Measurements from ENCODE around the gene FCSK. TPM values are rescaled to one million over a fixed set of nuclear protein-coding genes. Genes with fewer than 3 reads are reported as not detected.

Gene FCSK
- total and polyA plus RNA-seq, 2 donors: 7.7 to 15.7 TPM

GRCh38 chr16:70429888-70430666, 24.3 kb upstream of the FCSK start:
- H3K9me3 ChIP-seq (ENCODE audit: control insufficient read depth in 2 of 2, insufficient read depth in 1 of 2, low read length in 1 of 2): no peaks in the 10 kb centered on the region
- H3K36me3 ChIP-seq (ENCODE audit: control insufficient read depth in 2 of 2, insufficient read depth in 2 of 2, low read length in 1 of 2): peaks cover 8 to 14% of the 10 kb centered on the region in 2 donors
- H3K4me1 ChIP-seq (ENCODE audit: control insufficient read depth in 2 of 2, insufficient read depth in 2 of 2, low read length in 2 of 2): peaks cover 41 to 66% of the 10 kb centered on the region in 2 donors
- no peak overlapping the region for H3K4me3 ChIP-seq (ENCODE audit: low read length in 2 of 2)
- no peaks in the 10 kb centered on the region for H3K27me3 ChIP-seq (ENCODE audit: control insufficient read depth in 2 of 2, insufficient read depth in 1 of 2, low read length in 1 of 2)
- peak overlapping the region; percentile 90 to 92 for H3K27ac ChIP-seq (ENCODE audit: low read depth in 1 of 2, low read length in 1 of 2)
- no peak for DNase-seq (ENCODE audit: low read depth in 6 of 9, low spot score in 9 of 9)
- 92% methylated on average over 5 of the region's 5 CpGs for WGBS

- Histone ChIP-seq H3K9me3 (ENCODE audit: control insufficient read depth in 2 of 2, insufficient read depth in 1 of 2, low read length in 1 of 2) (no peaks in the 10 kb centered on the region), H3K27me3 (ENCODE audit: control insufficient read depth in 2 of 2, insufficient read depth in 1 of 2, low read length in 1 of 2) (no peaks in the 10 kb centered on the region), H3K36me3 (ENCODE audit: control insufficient read depth in 2 of 2, insufficient read depth in 2 of 2, low read length in 1 of 2) (peaks cover 6 to 11% of the 10 kb centered on the region in 2 donors), H3K4me1 (ENCODE audit: control insufficient read depth in 2 of 2, insufficient read depth in 2 of 2, low read length in 2 of 2) (peaks cover 41 to 67% of the 10 kb centered on the region in 2 donors), H3K27ac (ENCODE audit: low read depth in 1 of 2, low read length in 1 of 2) (peak overlapping the region; percentile 92), H3K4me3 (ENCODE audit: low read length in 2 of 2) (no peak overlapping the region)
- DNase-seq (ENCODE audit: low read depth in 6 of 9, low spot score in 9 of 9): peak in 3 of 9 donors; percentile 67 to 83 (median 69)
- WGBS: 39% methylated on average over 11 of the region's 11 CpGs
These were observed 23.5 kb upstream of the FCSK start for GRCh38 chr16:70430667-70431536.

DNA sequence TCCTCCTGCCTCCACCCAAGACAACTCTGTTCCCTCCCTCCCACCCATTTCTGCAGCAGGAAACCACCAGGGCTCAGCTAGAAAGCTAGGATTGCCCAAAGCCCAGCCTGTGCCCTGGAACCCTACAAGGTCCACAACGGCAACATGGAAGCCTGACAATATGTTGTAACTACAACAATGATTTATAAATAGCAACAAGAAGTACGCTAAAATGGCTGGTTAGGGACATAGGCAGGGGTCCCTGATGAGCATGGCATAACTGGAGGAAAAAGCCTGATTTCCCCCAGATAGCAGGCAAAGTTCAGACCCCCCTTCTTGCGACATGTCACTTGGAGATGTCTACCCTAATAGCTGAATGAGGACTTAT, 22.1 kb upstream of the FCSK start:
- H3K4me1 ChIP-seq (ENCODE audit: control insufficient read depth in 2 of 2, insufficient read depth in 2 of 2, low read length in 2 of 2): peaks cover 48 to 74% of the 10 kb centered on the region in 2 donors
- no peak overlapping the region for H3K4me3 ChIP-seq (ENCODE audit: low read length in 2 of 2)

GRCh38 chr16:70432723-70433457, 21.5 kb upstream of the FCSK start:
- no peak for DNase-seq (ENCODE audit: low read depth in 6 of 9, low spot score in 9 of 9)
- peaks cover 48 to 74% of the 10 kb centered on the region in 2 donors for H3K4me1 ChIP-seq (ENCODE audit: control insufficient read depth in 2 of 2, insufficient read depth in 2 of 2, low read length in 2 of 2)

More for the DNA sequence above, 22.1 kb upstream of the FCSK start:
- Histone ChIP-seq H3K27me3 (ENCODE audit: control insufficient read depth in 2 of 2, insufficient read depth in 1 of 2, low read length in 1 of 2) (no peaks in the 10 kb centered on the region), H3K9me3 (ENCODE audit: control insufficient read depth in 2 of 2, insufficient read depth in 1 of 2, low read length in 1 of 2) (no peaks in the 10 kb centered on the region), H3K27ac (ENCODE audit: low read depth in 1 of 2, low read length in 1 of 2) (peak overlapping the region in 1 of 2 donors; percentile 41), H3K36me3 (ENCODE audit: control insufficient read depth in 2 of 2, insufficient read depth in 2 of 2, low read length in 1 of 2) (peaks cover 6 to 11% of the 10 kb centered on the region in 2 donors)
- 69% methylated on average over 3 of the region's 3 CpGs for WGBS
- no peak for DNase-seq (ENCODE audit: low read depth in 6 of 9, low spot score in 9 of 9)

GRCh38 chr16:70433458-70434103, 20.8 kb upstream of the FCSK start:
- H3K4me3 ChIP-seq (ENCODE audit: low read length in 2 of 2): no peak overlapping the region
- peaks cover 6 to 11% of the 10 kb centered on the region in 2 donors for H3K36me3 ChIP-seq (ENCODE audit: control insufficient read depth in 2 of 2, insufficient read depth in 2 of 2, low read length in 1 of 2)
- no peak for DNase-seq (ENCODE audit: low read depth in 6 of 9, low spot score in 9 of 9)
- H3K9me3 ChIP-seq (ENCODE audit: control insufficient read depth in 2 of 2, insufficient read depth in 1 of 2, low read length in 1 of 2): no peaks in the 10 kb centered on the region
- H3K27me3 ChIP-seq (ENCODE audit: control insufficient read depth in 2 of 2, insufficient read depth in 1 of 2, low read length in 1 of 2): no peaks in the 10 kb centered on the region
- WGBS: 81% methylated on average over 5 of the region's 5 CpGs
- H3K4me1 ChIP-seq (ENCODE audit: control insufficient read depth in 2 of 2, insufficient read depth in 2 of 2, low read length in 2 of 2): peaks cover 41 to 73% of the 10 kb centered on the region in 2 donors
- H3K27ac ChIP-seq (ENCODE audit: low read depth in 1 of 2, low read length in 1 of 2): peak overlapping the region in 1 of 2 donors; percentile 41

More at GRCh38 chr16:70432723-70433457, 21.5 kb upstream of the FCSK start:
- Histone ChIP-seq H3K36me3 (ENCODE audit: control insufficient read depth in 2 of 2, insufficient read depth in 2 of 2, low read length in 1 of 2) (peaks cover 6 to 11% of the 10 kb centered on the region in 2 donors), H3K9me3 (ENCODE audit: control insufficient read depth in 2 of 2, insufficient read depth in 1 of 2, low read length in 1 of 2) (no peaks in the 10 kb centered on the region), H3K27ac (ENCODE audit: low read depth in 1 of 2, low read length in 1 of 2) (peak overlapping the region in 1 of 2 donors; percentile 41), H3K4me3 (ENCODE audit: low read length in 2 of 2) (no peak overlapping the region), H3K27me3 (ENCODE audit: control insufficient read depth in 2 of 2, insufficient read depth in 1 of 2, low read length in 1 of 2) (no peaks in the 10 kb centered on the region)
- WGBS: 67% methylated on average over 12 of the region's 12 CpGs

DNA sequence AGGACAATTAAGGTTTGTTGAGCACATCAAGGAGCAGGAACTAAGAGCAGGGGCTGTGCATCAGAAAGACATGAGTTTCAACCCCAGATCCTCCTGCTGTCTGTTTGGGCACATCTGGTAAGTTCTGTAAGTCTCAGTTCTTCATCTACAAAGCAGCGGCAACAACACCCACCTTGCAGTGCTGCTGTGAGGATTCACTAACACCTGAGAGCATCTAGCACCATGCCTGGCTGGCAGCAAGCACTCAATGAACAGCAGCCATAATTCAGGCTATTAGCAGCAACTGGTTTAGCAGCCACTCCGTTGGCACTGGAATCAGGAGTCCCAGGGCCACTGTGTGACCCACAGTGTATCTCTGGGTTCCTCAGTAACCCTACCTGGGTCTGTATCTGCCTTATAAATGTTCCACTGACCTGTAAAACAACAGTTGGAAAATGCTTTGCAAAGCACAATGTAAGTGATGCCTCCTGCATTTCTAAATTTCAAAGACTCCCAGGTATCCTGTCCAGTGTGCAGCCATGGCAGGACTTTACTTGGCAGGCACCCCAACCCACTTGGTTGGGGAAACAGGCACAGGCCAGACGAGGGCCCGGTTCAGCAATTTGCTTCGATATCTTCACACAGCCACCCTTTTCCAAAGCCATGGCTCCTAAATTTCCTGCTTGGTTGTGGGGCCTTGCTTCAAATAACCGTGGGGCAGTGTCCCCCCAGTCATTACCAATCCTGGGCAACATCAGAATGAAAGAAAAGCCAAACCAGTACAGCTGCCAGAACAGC, 19.7 kb upstream of the FCSK start:
- peaks cover 38 to 70% of the 10 kb centered on the region in 2 donors for H3K4me1 ChIP-seq (ENCODE audit: control insufficient read depth in 2 of 2, insufficient read depth in 2 of 2, low read length in 2 of 2)
- WGBS: 93% methylated on average over 6 of the region's 6 CpGs
- H3K27ac ChIP-seq (ENCODE audit: low read depth in 1 of 2, low read length in 1 of 2): peak overlapping the region; percentile 15 to 71

DNA sequence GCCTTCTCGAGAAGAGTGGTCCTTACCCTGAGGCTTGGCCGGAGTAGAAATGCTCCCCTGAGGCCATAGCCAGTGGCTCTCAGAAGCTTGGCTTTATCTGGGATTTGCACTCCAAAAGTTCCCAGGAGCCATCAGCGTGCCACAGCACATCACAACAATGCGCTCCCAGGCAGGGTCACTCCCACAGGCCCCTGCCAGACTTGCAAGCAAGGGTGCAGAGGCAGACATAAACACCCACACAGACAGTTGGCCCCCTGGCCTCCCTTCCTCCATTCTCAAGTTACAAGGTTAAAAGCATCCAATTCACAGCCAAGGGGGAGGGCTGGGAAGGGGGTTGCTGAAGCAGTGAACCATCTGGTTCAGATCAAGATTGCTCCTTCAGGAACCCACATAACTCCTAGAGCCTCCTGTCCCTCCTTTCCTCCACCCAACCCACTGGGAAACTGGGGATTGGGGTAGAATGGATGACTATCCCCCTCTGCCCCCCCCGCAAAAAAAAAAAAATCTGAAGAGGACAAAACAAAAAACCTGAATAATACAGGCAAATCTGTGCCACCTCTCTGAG, 17.3 kb upstream of the FCSK start:
- DNase-seq (ENCODE audit: low read depth in 6 of 9, low spot score in 9 of 9): peak in 1 of 9 donors; percentile 48
- H3K36me3 ChIP-seq (ENCODE audit: control insufficient read depth in 2 of 2, insufficient read depth in 2 of 2, low read length in 1 of 2): peaks cover 5 to 6% of the 10 kb centered on the region in 2 donors
- H3K4me1 ChIP-seq (ENCODE audit: control insufficient read depth in 2 of 2, insufficient read depth in 2 of 2, low read length in 2 of 2): peaks cover 26 to 56% of the 10 kb centered on the region in 2 donors
- peak overlapping the region; percentile 69 to 92 for H3K4me3 ChIP-seq (ENCODE audit: low read length in 2 of 2)
- WGBS: 79% methylated on average over 5 of the region's 5 CpGs
- peak overlapping the region in 1 of 2 donors; percentile 18 for H3K27ac ChIP-seq (ENCODE audit: low read depth in 1 of 2, low read length in 1 of 2)
- no peaks in the 10 kb centered on the region for H3K27me3 ChIP-seq (ENCODE audit: control insufficient read depth in 2 of 2, insufficient read depth in 1 of 2, low read length in 1 of 2)
- no peaks in the 10 kb centered on the region for H3K9me3 ChIP-seq (ENCODE audit: control insufficient read depth in 2 of 2, insufficient read depth in 1 of 2, low read length in 1 of 2)

More for the DNA sequence above, 19.7 kb upstream of the FCSK start:
- H3K27me3 ChIP-seq (ENCODE audit: control insufficient read depth in 2 of 2, insufficient read depth in 1 of 2, low read length in 1 of 2): no peaks in the 10 kb centered on the region
- DNase-seq (ENCODE audit: low read depth in 6 of 9, low spot score in 9 of 9): peak in 1 of 9 donors; percentile 61
- H3K9me3 ChIP-seq (ENCODE audit: control insufficient read depth in 2 of 2, insufficient read depth in 1 of 2, low read length in 1 of 2): no peaks in the 10 kb centered on the region
- no peak overlapping the region for H3K4me3 ChIP-seq (ENCODE audit: low read length in 2 of 2)
- peaks cover 5 to 6% of the 10 kb centered on the region in 2 donors for H3K36me3 ChIP-seq (ENCODE audit: control insufficient read depth in 2 of 2, insufficient read depth in 2 of 2, low read length in 1 of 2)

Measured in thymus (tissue), 11 donors.